ENCODE measurements around the gene DPP10.

- no peak for TF ChIP-seq CTCF (IDR thresholded peaks at IDR 0.05)
- no peak for TF ChIP-seq EZH2 (IDR thresholded peaks at IDR 0.05)
- no peak for TF ChIP-seq EZH2phosphoT487 (IDR thresholded peaks at IDR 0.05)
Observed at GRCh38 chr2:114810092-114810491, 367.7 kb downstream of the DPP10 start.

Data from neural progenitor cell (in vitro differentiated cells).